Measurements from ENCODE around the gene SNX15.
"Not testable (repeated sequence)": the region's sequence is repeated elsewhere in the genome, so short reads cannot be mapped to it uniquely, and the experiment has no call there.

Gene SNX15

GRCh38 chr11:65003282-65003681 is 24.0 kb upstream of the SNX15 start:
- Histone ChIP-seq H3K9me2 (replicated peaks; ENCODE audit: control insufficient read depth, low read length) (no peaks in the 10 kb centered on the region), H3K79me2 (ENCODE audit: control insufficient read depth, low read length) (no peaks in the 10 kb centered on the region), H3K27ac (ENCODE audit: low read depth, low read length) (no peak overlapping the region), H3K36me3 (ENCODE audit: control insufficient read depth, low read length) (no peaks in the 10 kb centered on the region), H4K20me1 (ENCODE audit: control insufficient read depth, insufficient read depth, low read depth, low read length) (no peaks in the 10 kb centered on the region), H3K4me3 (ENCODE audit: low read length) (no peak overlapping the region), H3F3A (ENCODE audit: control insufficient read depth, insufficient read depth) (no peaks in the 10 kb centered on the region), H3K9me3 (ENCODE audit: control insufficient read depth, insufficient read depth, low read length) (no peaks in the 10 kb centered on the region), H3K4me2 (ENCODE audit: low read length) (no peak overlapping the region), H3K27me3 (ENCODE audit: control insufficient read depth, low read length) (no peaks in the 10 kb centered on the region), H3K4me1 (ENCODE audit: control insufficient read depth, low read length) (peaks cover 10% of the 10 kb centered on the region)
- no peak for TF ChIP-seq CTCF (IDR thresholded peaks at IDR 0.05; ENCODE audit: low read depth, low read length, poor library complexity, severe bottlenecking)
- TF ChIP-seq EZH2phosphoT487 (IDR thresholded peaks at IDR 0.05; ENCODE audit: borderline replicate concordance, low read length): no peak

- H3K4me2 ChIP-seq (ENCODE audit: low read length); H3K4me1 ChIP-seq (ENCODE audit: control insufficient read depth, low read length); H3K9me3 ChIP-seq (ENCODE audit: control insufficient read depth, insufficient read depth, low read length): not testable (repeated sequence)
Measured at GRCh38 chr11:65003968-65004367, 23.3 kb upstream of the SNX15 start.

GRCh38 chr11:65008016-65008415 is 19.2 kb upstream of the SNX15 start:
- Histone ChIP-seq H3K36me3 (ENCODE audit: control insufficient read depth, low read length) (no peaks in the 10 kb centered on the region), H4K20me1 (ENCODE audit: control insufficient read depth, insufficient read depth, low read depth, low read length) (no peaks in the 10 kb centered on the region), H3K27ac (ENCODE audit: low read depth, low read length) (no peak overlapping the region), H3K27me3 (ENCODE audit: control insufficient read depth, low read length) (no peaks in the 10 kb centered on the region), H3K4me2 (ENCODE audit: low read length) (no peak overlapping the region), H3F3A (ENCODE audit: control insufficient read depth, insufficient read depth) (peaks cover 3% of the 10 kb centered on the region; the same call in 1 of the 2 replicates), H3K4me1 (ENCODE audit: control insufficient read depth, low read length) (peaks cover 10% of the 10 kb centered on the region), H3K4me3 (ENCODE audit: low read length) (no peak overlapping the region), H3K79me2 (ENCODE audit: control insufficient read depth, low read length) (no peaks in the 10 kb centered on the region), H3K9me3 (ENCODE audit: control insufficient read depth, insufficient read depth, low read length) (no peaks in the 10 kb centered on the region), H3K9me2 (replicated peaks; ENCODE audit: control insufficient read depth, low read length) (no peaks in the 10 kb centered on the region)
- TF ChIP-seq EZH2phosphoT487 (IDR thresholded peaks at IDR 0.05; ENCODE audit: borderline replicate concordance, low read length): no peak
- TF ChIP-seq CTCF (IDR thresholded peaks at IDR 0.05; ENCODE audit: low read depth, low read length, poor library complexity, severe bottlenecking): no peak

More at GRCh38 chr11:65003968-65004367, 23.3 kb upstream of the SNX15 start:
- not testable (repeated sequence) for H3K27ac ChIP-seq (ENCODE audit: low read depth, low read length); H3K9me2 ChIP-seq (replicated peaks; ENCODE audit: control insufficient read depth, low read length); H3K27me3 ChIP-seq (ENCODE audit: control insufficient read depth, low read length); H3K36me3 ChIP-seq (ENCODE audit: control insufficient read depth, low read length); H3K4me3 ChIP-seq (ENCODE audit: low read length); H3F3A ChIP-seq (ENCODE audit: control insufficient read depth, insufficient read depth); H3K79me2 ChIP-seq (ENCODE audit: control insufficient read depth, low read length); H4K20me1 ChIP-seq (ENCODE audit: control insufficient read depth, insufficient read depth, low read depth, low read length)

GRCh38 chr11:65008873-65009272 is 18.4 kb upstream of the SNX15 start:
- Histone ChIP-seq H3K36me3 (ENCODE audit: control insufficient read depth, low read length) (no peaks in the 10 kb centered on the region), H3K27me3 (ENCODE audit: control insufficient read depth, low read length) (no peaks in the 10 kb centered on the region), H3K4me1 (ENCODE audit: control insufficient read depth, low read length) (peaks cover 14% of the 10 kb centered on the region), H3K9me3 (ENCODE audit: control insufficient read depth, insufficient read depth, low read length) (no peaks in the 10 kb centered on the region), H3K4me3 (ENCODE audit: low read length) (no peak overlapping the region), H3K4me2 (ENCODE audit: low read length) (no peak overlapping the region), H4K20me1 (ENCODE audit: control insufficient read depth, insufficient read depth, low read depth, low read length) (no peaks in the 10 kb centered on the region), H3F3A (ENCODE audit: control insufficient read depth, insufficient read depth) (peaks cover 6% of the 10 kb centered on the region; the same call in 1 of the 2 replicates), H3K27ac (ENCODE audit: low read depth, low read length) (no peak overlapping the region), H3K9me2 (replicated peaks; ENCODE audit: control insufficient read depth, low read length) (no peaks in the 10 kb centered on the region), H3K79me2 (ENCODE audit: control insufficient read depth, low read length) (no peaks in the 10 kb centered on the region)
- TF ChIP-seq CTCF (IDR thresholded peaks at IDR 0.05; ENCODE audit: low read depth, low read length, poor library complexity, severe bottlenecking) (no peak), EZH2phosphoT487 (IDR thresholded peaks at IDR 0.05; ENCODE audit: borderline replicate concordance, low read length) (no peak)
